Activated CD4-positive, alpha-beta T cell treated with anti-CD3 and anti-CD28 coated beads for 1 hour (primary cell): ENCODE measurements around the gene SKOR2.
A peak's percentile ranks its signal among the peaks of the same experiment; 100 is the strongest.
"Not testable (repeated sequence)": the region's sequence is repeated elsewhere in the genome, so short reads cannot be mapped to it uniquely, and the experiment has no call there.

ENCODE experiments used
- DNase-seq: peaks from one replicate; pipeline ENCODE4 v3.0.0-alpha.2; 2020

SKOR2 gene

GRCh38 chr18:47254341-47254939 is 3.0 kb upstream of the SKOR2 start:
- no peak for DNase-seq

GRCh38 chr18:47253101-47253654 is 1.7 kb upstream of the SKOR2 start:
- DNase-seq: no peak

- no peak for DNase-seq
Observed at GRCh38 chr18:47250391-47251046, 941 bp downstream of the SKOR2 start.

- DNase-seq: no peak
Observed at GRCh38 chr18:47249314-47249981, 2.0 kb downstream of the SKOR2 start.

GRCh38 chr18:47248604-47249313 is 2.7 kb downstream of the SKOR2 start:
- DNase-seq: no peak

GRCh38 chr18:47248115-47248603 is 3.3 kb downstream of the SKOR2 start:
- no peak for DNase-seq

- no peak for DNase-seq
Observed at GRCh38 chr18:47247416-47248114, 3.9 kb downstream of the SKOR2 start.

GRCh38 chr18:47247036-47247415 is 4.4 kb downstream of the SKOR2 start:
- no peak for DNase-seq

GRCh38 chr18:47246027-47246971 is 5.2 kb downstream of the SKOR2 start:
- no peak for DNase-seq

GRCh38 chr18:47244086-47244485 is 7.4 kb downstream of the SKOR2 start:
- DNase-seq: no peak

- DNase-seq: no peak
Observed at GRCh38 chr18:47235096-47235495, 16.4 kb downstream of the SKOR2 start.

GRCh38 chr18:47226660-47227059 is 24.8 kb downstream of the SKOR2 start:
- DNase-seq: no peak

GRCh38 chr18:47215554-47216138 is 35.8 kb downstream of the SKOR2 start:
- no peak for DNase-seq

GRCh38 chr18:47209171-47209570 is 42.3 kb downstream of the SKOR2 start:
- no peak for DNase-seq

- no peak for DNase-seq
Observed at GRCh38 chr18:47206945-47207637, 44.4 kb downstream of the SKOR2 start.

GRCh38 chr18:47204908-47205522 is 46.4 kb downstream of the SKOR2 start:
- DNase-seq: peak; percentile 10

- DNase-seq: no peak
Observed at GRCh38 chr18:47203626-47204464, 47.6 kb downstream of the SKOR2 start.

- DNase-seq: not testable (repeated sequence)
Observed at GRCh38 chr18:47195961-47196360, 55.5 kb downstream of the SKOR2 start.

- no peak for DNase-seq
Observed at GRCh38 chr18:47191961-47192360, 59.5 kb downstream of the SKOR2 start.
